ENCODE results near the gene SERPINB12. TPM values are rescaled to one million over a fixed set of nuclear protein-coding genes. Genes with fewer than 3 reads are reported as not detected.

Gene SERPINB12
- total and polyA plus RNA-seq, 2 of the 4 experiments (the other 2 are of a cell fraction) = not detected

GRCh38 chr18:63539904-63540510 is 2.2 kb upstream of the SERPINB12 start:
- Histone ChIP-seq H3K23ac (ENCODE audit: low read depth, low read length) (no peak overlapping the region), H3K56ac (ENCODE audit: extremely low read depth, insufficient read depth, low read length) (no peak overlapping the region), H2AK5ac (ENCODE audit: low read depth, low read length) (no peak overlapping the region), H3K36me3 (ENCODE audit: control insufficient read depth, insufficient read depth, low read length) (no peaks in the 10 kb centered on the region), H2BK15ac (ENCODE audit: low read depth, low read length) (no peak overlapping the region), H2AFZ (replicated peaks; ENCODE audit: low read length, poor library complexity) (no peak overlapping the region), H2BK120ac (ENCODE audit: low read depth, low read length) (no peak overlapping the region), H3K4me2 (ENCODE audit: low read depth, low read length) (no peak overlapping the region), H3K9me1 (ENCODE audit: insufficient read depth, low read length) (no peaks in the 10 kb centered on the region), H3K27ac (ENCODE audit: insufficient read depth, low read length) (no peak overlapping the region), H3K9ac (ENCODE audit: low read depth, low read length) (no peak overlapping the region), H3K4me3 (ENCODE audit: insufficient read depth, low read depth, low read length) (no peak overlapping the region), H2BK5ac (ENCODE audit: low read depth, low read length, poor library complexity, severe bottlenecking) (no peak overlapping the region), H2BK20ac (ENCODE audit: low read depth, low read length) (no peak overlapping the region; the same call in 1 of the 2 replicates), H3K79me1 (ENCODE audit: low read depth in 1 of 2, low read length in 2 of 2) (no peaks in the 10 kb centered on the region), H4K8ac (ENCODE audit: low read depth in 2 of 2, low read length in 2 of 2) (no peak overlapping the region), H2AK9ac (replicated peaks; ENCODE audit: low read depth, low read length, poor library complexity) (no peak overlapping the region), H3K27me3 (ENCODE audit: control insufficient read depth, insufficient read depth, low read length) (no peaks in the 10 kb centered on the region; the same call in 1 of the 2 replicates), H3K18ac (ENCODE audit: low read depth, low read length) (no peak overlapping the region), H4K5ac (ENCODE audit: low read depth, low read length) (no peak overlapping the region), H3K14ac (replicated peaks; ENCODE audit: low read depth, low read length) (no peak overlapping the region), H4K20me1 (ENCODE audit: insufficient read depth, low read length) (no peaks in the 10 kb centered on the region), H3K9me3 (ENCODE audit: control insufficient read depth, insufficient read depth, low read length) (peaks cover 2% of the 10 kb centered on the region; the same call in 1 of the 2 replicates), H4K91ac (ENCODE audit: insufficient read depth, low read depth, low read length) (no peak overlapping the region), H3K4ac (ENCODE audit: low read depth, low read length) (no peak overlapping the region), H3K4me1 (ENCODE audit: control insufficient read depth, insufficient read depth, low read length) (no peaks in the 10 kb centered on the region)
- dilution Hi-C loops (cut with HindIII; ENCODE audit: low sequenced_read_pairs, unreplicated experiment) (no loop called here), in situ Hi-C loops (cut with MboI; ENCODE audit: low sequenced_read_pairs) (no loop called here), intact Hi-C loops (cut with micrococcal nuclease) (no loop called here)
- POLR2A ChIA-PET (ENCODE audit: unreplicated experiment) = no interaction called here
- no TSS peak for BruUV-seq (replicated peaks)
- DNase-seq (peak; percentile 46), ATAC-seq (ENCODE audit: low read depth) (peak; percentile 87)
- no CpG with 5 or more reads among the region's 3 CpGs for WGBS, 2 experiments (ENCODE audit: extremely low coverage in 2 of 2, insufficient read length in 1 of 2)
- TF ChIP-seq CEBPB (IDR thresholded peaks at IDR 0.05; ENCODE audit: low read depth, low read length) (no peak), RFX5 (IDR thresholded peaks at IDR 0.05; ENCODE audit: low read depth, low read length) (no peak), MAZ (IDR thresholded peaks at IDR 0.05; ENCODE audit: borderline replicate concordance, low read depth, low read length) (no peak), SMC3 (IDR thresholded peaks at IDR 0.05; ENCODE audit: low read depth, low read length) (no peak), CTCF (conservative IDR thresholded peaks at IDR 0.05; ENCODE audit: low read depth, low read length) (no peak), NFE2L2 (IDR thresholded peaks at IDR 0.05; ENCODE audit: low read depth, low read length) (no peak), CHD1 (IDR thresholded peaks at IDR 0.05; ENCODE audit: low read depth, low read length) (no peak), RCOR1 (IDR thresholded peaks at IDR 0.05; ENCODE audit: insufficient replicate concordance, low read length) (no peak), RAD21 (IDR thresholded peaks at IDR 0.05; ENCODE audit: low read length) (no peak), POLR2A (IDR thresholded peaks at IDR 0.05; ENCODE audit: low read depth, low read length) (no peak), USF2 (IDR thresholded peaks at IDR 0.05; ENCODE audit: low read depth, low read length) (no peak), ELK1 (IDR thresholded peaks at IDR 0.05; ENCODE audit: borderline replicate concordance, low read depth, low read length) (no peak), MAFK (IDR thresholded peaks at IDR 0.05; ENCODE audit: low read depth, low read length) (no peak), MXI1 (IDR thresholded peaks at IDR 0.05; ENCODE audit: borderline replicate concordance, low read depth, low read length) (no peak), BHLHE40 (IDR thresholded peaks at IDR 0.05; ENCODE audit: low read depth, low read length) (no peak), FOS (IDR thresholded peaks at IDR 0.05; ENCODE audit: low read depth, low read length) (no peak)
- CTCF ChIA-PET = no interaction called here

Measured in IMR-90 (cell line).